H1 (cell line): Measurements from ENCODE around the gene RHEX. TPM values are rescaled to one million over a fixed set of nuclear protein-coding genes. Genes with fewer than 3 reads are reported as not detected.

ENCODE experiments used
- CTCF ChIA-PET: fragments of 300-600 bp; sonication (Branson Sonifier 250); formaldehyde crosslinking; loops from one replicate; lab custom pipeline; 2021; ENCODE audit not compliant: partially characterized antibody; lab: Charles Lee
- POLR2A ChIA-PET: fragments of 300-600 bp; sonication (Branson Sonifier 250); formaldehyde crosslinking; loops from one replicate; lab custom pipeline; 2021; ENCODE audit warnings: inconsistent platforms; ENCODE audit not compliant: partially characterized antibody; lab: Charles Lee
- DNase-seq, 2 experiments: peaks; one replicate each; pipeline versions ENCODE4 v3.0.0 to v3.0.0-alpha.2; 2010 to 2022; ENCODE audit warnings: low spot score in 2 of 2, low read depth in 1 of 2, mixed read lengths in 1 of 2
- FAIRE-seq: peaks from 2 replicates; lab custom pipeline; 2011; peaks lifted over from hg19 to GRCh38; lab: Jason Lieb, UNC
- H2AFZ ChIP-seq: 2 replicates; pipeline ENCODE4 v1.8.1; 2012; ENCODE audit warnings: low read length, inconsistent platforms
- H2AK5ac ChIP-seq: 2 replicates; pipeline ENCODE4 v1.6.1; 2013; ENCODE audit warnings: low read depth, low read length
- H2BK120ac ChIP-seq: replicated peaks from 2 replicates; pipeline ENCODE3; 2013; ENCODE audit warnings: low read depth, low read length, inconsistent platforms
- H2BK12ac ChIP-seq: 2 replicates; pipeline ENCODE4 v1.6.1; 2013; ENCODE audit warnings: low read depth, low read length
- H2BK15ac ChIP-seq: 2 replicates; pipeline ENCODE4 v1.6.1; 2013; ENCODE audit warnings: low read length
- H2BK20ac ChIP-seq: 2 replicates; pipeline ENCODE4 v1.6.1; 2013; ENCODE audit warnings: low read length
- H2BK5ac ChIP-seq: 2 replicates; pipeline ENCODE4 v1.6.1; 2013; ENCODE audit warnings: low read depth, low read length
- H3K14ac ChIP-seq: 2 replicates; pipeline ENCODE4 v1.6.1; 2013; ENCODE audit warnings: inconsistent platforms; ENCODE audit not compliant: insufficient read length
- H3K18ac ChIP-seq: 2 replicates; pipeline ENCODE4 v1.6.1; 2013; ENCODE audit warnings: low read length; ENCODE audit errors: extremely low read depth
- H3K23ac ChIP-seq: 2 replicates; pipeline ENCODE4 v1.6.1; 2013; ENCODE audit warnings: inconsistent platforms; ENCODE audit not compliant: insufficient read length
- H3K23me2 ChIP-seq: 2 replicates; pipeline ENCODE4 v1.6.1; 2013; ENCODE audit warnings: low read depth, low read length
- H3K27ac ChIP-seq: 2 replicates; pipeline ENCODE4 v1.6.1; 2011; ENCODE audit warnings: low read depth, low read length, inconsistent platforms
- H3K27me3 ChIP-seq, 4 experiments: replicated peaks in 1 of 4; 1 replicate in 1 of 4; 2 replicates in 3 of 4; pipeline versions ENCODE4 v1.6.1 to v1.8.1; 2011 to 2013; ENCODE audit warnings: low read length in 3 of 4, mild to moderate bottlenecking in 3 of 4, inconsistent platforms in 2 of 4, mixed read lengths in 2 of 4, moderate library complexity in 1 of 4; ENCODE audit not compliant: control insufficient read depth in 3 of 4, insufficient read depth in 3 of 4; ENCODE audit errors: extremely low read depth in 1 of 4
- H3K36me3 ChIP-seq, 4 experiments: 2 replicates each; pipeline versions ENCODE4 v1.6.1 to v1.8.1; 2011 to 2013; ENCODE audit warnings: mild to moderate bottlenecking in 4 of 4, low read length in 3 of 4, moderate library complexity in 2 of 4, control low read depth in 1 of 4, inconsistent platforms in 1 of 4; ENCODE audit not compliant: insufficient read depth in 4 of 4, control insufficient read depth in 2 of 4
- H3K4ac ChIP-seq: replicated peaks from 2 replicates; pipeline ENCODE3; 2013; ENCODE audit warnings: low read length, low read depth, mixed read lengths, inconsistent platforms; ENCODE audit not compliant: insufficient read length
- H3K4me1 ChIP-seq, 4 experiments: replicated peaks in 1 of 4; 1 replicate in 1 of 4; 2 replicates in 3 of 4; pipeline versions ENCODE4 v1.6.1 to v1.8.1; 2011 to 2013; ENCODE audit warnings: low read length in 3 of 4, inconsistent platforms in 2 of 4, mixed read lengths in 1 of 4; ENCODE audit not compliant: insufficient read depth in 4 of 4, control insufficient read depth in 3 of 4
- H3K4me2 ChIP-seq, 2 experiments: 2 replicates each; pipeline versions ENCODE4 v1.6.1 to v1.8.1; 2011 to 2013; ENCODE audit warnings: low read depth in 2 of 2, low read length in 2 of 2, control low read depth in 1 of 2, inconsistent platforms in 1 of 2, mild to moderate bottlenecking in 1 of 2; ENCODE audit not compliant: insufficient read depth in 1 of 2
- H3K4me3 ChIP-seq, 4 experiments: fragments of 200-600, 300-600 bp in 1 of 4; sonication (generic), shearing (Covaris generic), sonication (Bioruptor Twin) in 1 of 4; 2 replicates each; pipeline versions ENCODE4 v1.5.1 to v1.8.1; 2011 to 2016; ENCODE audit warnings: low read length in 4 of 4, low read depth in 3 of 4, control low read depth in 2 of 4, inconsistent platforms in 2 of 4, mild to moderate bottlenecking in 2 of 4, mixed read lengths in 1 of 4, moderate library complexity in 1 of 4; ENCODE audit not compliant: insufficient read depth in 2 of 4; ENCODE audit errors: extremely low read depth in 1 of 4
- H3K56ac ChIP-seq: replicated peaks from 2 replicates; pipeline ENCODE3; 2013; ENCODE audit warnings: low read depth, mild to moderate bottlenecking, mixed read lengths, low read length, inconsistent platforms; ENCODE audit not compliant: insufficient read length
- H3K79me1 ChIP-seq: 2 replicates; pipeline ENCODE4 v1.6.1; 2013; ENCODE audit warnings: low read depth, low read length, control low read depth
- H3K79me2 ChIP-seq, 2 experiments: 2 replicates each; pipeline versions ENCODE4 v1.6.1 to v1.8.1; 2012 to 2013; ENCODE audit warnings: low read length in 2 of 2, mild to moderate bottlenecking in 2 of 2, inconsistent platforms in 1 of 2; ENCODE audit not compliant: insufficient read depth in 2 of 2, control insufficient read depth in 1 of 2
- H3K9ac ChIP-seq, 4 experiments: replicated peaks in 1 of 4; 1 replicate in 1 of 4; 2 replicates in 3 of 4; pipeline versions ENCODE4 v1.6.1 to v1.8.1; 2011 to 2013; ENCODE audit warnings: low read depth in 3 of 4, low read length in 3 of 4, control low read depth in 2 of 4, mild to moderate bottlenecking in 2 of 4, moderate library complexity in 2 of 4, inconsistent platforms in 1 of 4; ENCODE audit errors: extremely low read depth in 1 of 4
- H3K9me3 ChIP-seq, 2 experiments: 2 replicates each; pipeline versions ENCODE4 v1.6.1 to v1.8.1; 2012 to 2013; ENCODE audit warnings: mild to moderate bottlenecking in 2 of 2, moderate library complexity in 2 of 2, control low read depth in 1 of 2, inconsistent platforms in 1 of 2, low read depth in 1 of 2, low read length in 1 of 2, mixed read lengths in 1 of 2; ENCODE audit not compliant: insufficient read depth in 2 of 2
- H4K20me1 ChIP-seq, 2 experiments: replicated peaks in 1 of 2; 2 replicates each; pipeline versions ENCODE3 to v1.8.1; 2011 to 2013; ENCODE audit warnings: inconsistent platforms in 2 of 2, low read length in 2 of 2, mild to moderate bottlenecking in 1 of 2; ENCODE audit not compliant: insufficient read depth in 2 of 2, control insufficient read depth in 1 of 2
- H4K5ac ChIP-seq: 2 replicates; pipeline ENCODE4 v1.6.1; 2013; ENCODE audit warnings: low read length, low read depth, mixed read lengths, inconsistent platforms; ENCODE audit not compliant: insufficient read length
- H4K8ac ChIP-seq: 2 replicates; pipeline ENCODE4 v1.8.0; 2013; ENCODE audit warnings: mild to moderate bottlenecking, moderate library complexity, low read length, inconsistent platforms; ENCODE audit not compliant: insufficient read depth; ENCODE audit errors: extremely low read depth
- H4K91ac ChIP-seq: replicated peaks from 2 replicates; pipeline ENCODE3; 2013; ENCODE audit warnings: low read length, mixed read lengths, inconsistent platforms; ENCODE audit not compliant: insufficient read length
- SUZ12 ChIP-seq: fragments of 200-600 bp; sonication (generic); IDR thresholded peaks from 2 replicates; pipeline ENCODE4 v1.6.1; 2012; ENCODE audit warnings: mild to moderate bottlenecking, inconsistent platforms, low read length, moderate library complexity, mixed read lengths
- WGBS, 2 experiments: shearing (Covaris generic) in 1 of 2; methylation state at CpG; one replicate each; pipeline versions ENCODE4 v1.1.6 to v1.1.7; 2013 to 2015; ENCODE audit warnings: low lambda C conversion rate in 2 of 2, mixed read lengths in 2 of 2, inconsistent platforms in 1 of 2, low coverage in 1 of 2, missing lambda C conversion rate in 1 of 2; ENCODE audit not compliant: insufficient replicate concordance in 2 of 2, insufficient coverage in 1 of 2, insufficient read length in 1 of 2; ENCODE audit errors: extremely low coverage in 1 of 2, missing lambda C conversion rate in 1 of 2; 5-methylcytosine and 5-hydroxymethylcytosine counted together
- polyA plus RNA-seq, 7 experiments: library from polyadenylated mRNA; depleted of rRNA in 3 of 7; stranded (reverse) in 5 of 7; unstranded in 2 of 7; fragments of >200 nt in 5 of 7; fragments of 200-250 nt in 2 of 7; gene quantifications; 1 replicate in 5 of 7; 2 replicates in 1 of 7; 4 replicates in 1 of 7; pipeline versions ENCODE4 v1.2.1 to v1.2.3, GENCODE V29; 2011 to 2013; ENCODE audit warnings: missing spikeins in 2 of 7, mixed read lengths in 2 of 7
- total RNA-seq: library from RNA; stranded (reverse); fragmentation: NEBNext Ultra II Directional; extraction: Animal tissue kit (Norgen Biotek cat#: 25700); gene quantifications from 2 replicates; pipeline ENCODE4 v1.2.1, GENCODE V29; 2021

The RHEX gene
- total and polyA plus RNA-seq, 2 of the 8 experiments (the other 6 are each of a cell fraction or from before 2014, with no cell fraction given), result not detected

GRCh38 chr1:206116191-206116872, 63.4 kb downstream of the RHEX start:
- 0 out of 2 replicates have a peak overlapping the region, but pooled peaks have one; percentile 1 for H2AK5ac ChIP-seq
- no peak overlapping the region for H2BK5ac ChIP-seq
- peaks cover 0 to 2% of the 10 kb centered on the region in 2 experiments for H4K20me1 ChIP-seq
- no peaks in the 10 kb centered on the region for H3K79me2 ChIP-seq
- DNase-seq (peak in 1 of 2 experiments; percentile 45), FAIRE-seq (no peak)
- peak overlapping the region; percentile 53 for H3K4ac ChIP-seq
- no peaks in the 10 kb centered on the region; a peak in 2 of 4 replicates for H3K9me3 ChIP-seq
- POLR2A ChIA-PET, result no interaction called here
- no peak overlapping the region for H3K18ac ChIP-seq
- H3K36me3 ChIP-seq, result no peaks in the 10 kb centered on the region
- H3K4me2 ChIP-seq, result peak overlapping the region; percentile 71 to 89
- H3K27ac ChIP-seq, result no peak overlapping the region
- 0 out of 2 replicates have a peak overlapping the region, but pooled peaks have one; percentile 55 for H2AFZ ChIP-seq
- peaks cover 0 to 3% (median 2%) of the 10 kb centered on the region in 4 experiments; a peak in 3 of 7 replicates for H3K4me1 ChIP-seq
- H3K14ac ChIP-seq, result no peak overlapping the region
- peaks cover 16% of the 10 kb centered on the region for H3K23me2 ChIP-seq
- CTCF ChIA-PET, result interaction anchor here (0.8 to 2.8 kb wide), 3 partner anchors 10 to 132 kb away, joined by 3 to 14 read pairs (median 3); no protein-coding TSS in a partner anchor
- WGBS, 2 experiments, result 90% methylated on average over 25 of the region's 25 CpGs; no CpG with 5 or more reads in 1 of the 2 experiments
- H3K23ac ChIP-seq, result no peak overlapping the region
- peaks cover 2% of the 10 kb centered on the region; the same call in 1 of the 2 replicates for H3K79me1 ChIP-seq
- peaks cover 3 to 26% (median 24%) of the 10 kb centered on the region in 4 experiments for H3K27me3 ChIP-seq
- H3K56ac ChIP-seq, result no peak overlapping the region
- no peak overlapping the region for H4K5ac ChIP-seq
- H3K9ac ChIP-seq, result no peak overlapping the region
- 0 out of 2 replicates have a peak overlapping the region, but pooled peaks have one; percentile 61 for H2BK15ac ChIP-seq
- H4K91ac ChIP-seq, result no peak overlapping the region
- no peak overlapping the region for H2BK12ac ChIP-seq
- H3K4me3 ChIP-seq, result peak overlapping the region in 2 of 4 experiments; percentile 50 to 69; a peak in 5 of 8 replicates
- H2BK120ac ChIP-seq, result no peak overlapping the region
- no peak for TF ChIP-seq SUZ12
- no peak overlapping the region for H2BK20ac ChIP-seq
- no peak overlapping the region for H4K8ac ChIP-seq
